HG02763 (cell line): ENCODE data around the gene FARP1.

Source experiments
- ATAC-seq: cut with Tn5 transposase; IDR thresholded peaks from one replicate; pipeline ENCODE4 v1.9.1; 2021; ENCODE audit warnings: mild to moderate bottlenecking, moderate library complexity; ENCODE audit not compliant: unreplicated experiment

FARP1 gene

GRCh38 chr13:98134901-98135300 lies 8.0 kb upstream of the FARP1 start:
- ATAC-seq: no peak

GRCh38 chr13:98141091-98141490 lies 1.8 kb upstream of the FARP1 start:
- ATAC-seq: no peak

- no peak for ATAC-seq
Observed at GRCh38 chr13:98141509-98142379, 1.1 kb upstream of the FARP1 start.

GRCh38 chr13:98143157-98143553 lies 261 bp downstream of the FARP1 start:
- peak; percentile 27 for ATAC-seq

- peak; percentile 13 for ATAC-seq
Observed at GRCh38 chr13:98143601-98144026, 720 bp downstream of the FARP1 start.

GRCh38 chr13:98144027-98144741 lies 1.3 kb downstream of the FARP1 start:
- ATAC-seq: no peak

- ATAC-seq: no peak
Observed at GRCh38 chr13:98144801-98145350, 2.0 kb downstream of the FARP1 start.

GRCh38 chr13:98147521-98147920 lies 4.6 kb downstream of the FARP1 start:
- ATAC-seq: no peak

GRCh38 chr13:98150832-98151479 lies 8.1 kb downstream of the FARP1 start:
- no peak for ATAC-seq

GRCh38 chr13:98155475-98156109 lies 12.7 kb downstream of the FARP1 start:
- no peak for ATAC-seq

GRCh38 chr13:98156259-98156658 lies 13.4 kb downstream of the FARP1 start:
- no peak for ATAC-seq

- no peak for ATAC-seq
Observed at GRCh38 chr13:98157188-98157587, 14.3 kb downstream of the FARP1 start.

- no peak for ATAC-seq
Observed at GRCh38 chr13:98157609-98158008, 14.7 kb downstream of the FARP1 start.

- no peak for ATAC-seq
Observed at GRCh38 chr13:98158172-98158899, 15.4 kb downstream of the FARP1 start.

GRCh38 chr13:98162935-98163334 lies 20.0 kb downstream of the FARP1 start:
- no peak for ATAC-seq

GRCh38 chr13:98169331-98169730 lies 26.4 kb downstream of the FARP1 start:
- no peak for ATAC-seq

GRCh38 chr13:98171900-98172589 lies 29.2 kb downstream of the FARP1 start:
- ATAC-seq: no peak

- no peak for ATAC-seq
Observed at GRCh38 chr13:98172590-98173422, 29.9 kb downstream of the FARP1 start.
